SKM-1 (cell line): ENCODE data around the gene TMEM94.
A peak's percentile ranks its signal among the peaks of the same experiment; 100 is the strongest.
"Not testable (repeated sequence)": the region's sequence is repeated elsewhere in the genome, so short reads cannot be mapped to it uniquely, and the experiment has no call there.

ENCODE experiments used
- DNase-seq: peaks from one replicate; lab custom pipeline; 2025; ENCODE audit not compliant: unreplicated experiment; lab: John Stamatoyannopoulos, UW

TMEM94 gene

GRCh38 chr17:75509528-75510258 lies 53.3 kb downstream of the TMEM94 start:
- DNase-seq = no peak

- DNase-seq = no peak
These were observed 54.8 kb downstream of the TMEM94 start for GRCh38 chr17:75511270-75511609.

DNA sequence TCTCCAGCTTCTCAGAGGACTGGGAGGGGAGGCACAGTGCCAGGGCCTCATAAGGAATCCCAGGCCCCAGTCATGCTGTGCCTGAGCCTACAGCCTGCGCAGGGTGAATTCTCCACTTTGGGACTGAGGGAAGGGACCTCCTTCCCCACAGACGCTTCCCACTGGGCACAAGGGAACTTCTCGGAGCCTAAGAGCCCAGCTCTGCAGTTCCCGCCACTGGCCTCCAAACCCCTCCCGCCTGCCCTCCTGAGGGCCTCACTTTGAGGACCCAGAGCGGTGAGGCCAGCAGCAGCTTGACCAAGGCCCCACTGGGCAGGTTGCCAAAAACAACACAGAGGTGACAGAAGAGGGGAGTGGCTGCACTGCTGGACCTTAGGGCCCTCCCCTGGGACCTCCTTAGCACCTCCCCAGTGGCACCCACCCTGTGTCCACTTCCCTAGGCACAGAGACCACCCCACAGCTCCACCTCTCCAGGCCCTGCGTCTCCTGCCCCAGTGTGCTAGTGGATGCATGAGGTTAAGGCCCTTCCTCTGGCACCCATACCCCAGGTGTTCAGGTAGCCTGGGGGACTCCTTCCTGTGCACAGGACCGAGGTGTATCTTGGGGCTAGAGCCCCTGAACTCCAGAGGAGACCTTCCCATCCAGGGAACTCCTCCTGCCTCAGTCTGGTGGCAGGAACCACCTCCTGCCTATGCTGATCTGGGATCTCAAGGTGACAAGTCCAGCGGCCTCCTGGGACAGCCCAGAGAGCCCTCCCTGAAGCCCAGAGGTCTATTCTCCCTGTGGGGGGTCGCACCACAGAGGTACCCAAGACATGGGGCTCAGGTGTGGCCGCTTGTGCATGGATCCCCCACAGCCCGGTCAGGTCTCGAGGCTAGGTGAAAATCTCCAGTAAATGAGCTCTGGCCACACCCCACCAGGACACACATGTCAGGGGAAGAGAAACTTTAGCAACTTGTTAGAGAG lies 55.5 kb downstream of the TMEM94 start:
- DNase-seq = no peak

- DNase-seq = no peak
These were observed 56.6 kb downstream of the TMEM94 start for GRCh38 chr17:75512926-75513640.

DNA sequence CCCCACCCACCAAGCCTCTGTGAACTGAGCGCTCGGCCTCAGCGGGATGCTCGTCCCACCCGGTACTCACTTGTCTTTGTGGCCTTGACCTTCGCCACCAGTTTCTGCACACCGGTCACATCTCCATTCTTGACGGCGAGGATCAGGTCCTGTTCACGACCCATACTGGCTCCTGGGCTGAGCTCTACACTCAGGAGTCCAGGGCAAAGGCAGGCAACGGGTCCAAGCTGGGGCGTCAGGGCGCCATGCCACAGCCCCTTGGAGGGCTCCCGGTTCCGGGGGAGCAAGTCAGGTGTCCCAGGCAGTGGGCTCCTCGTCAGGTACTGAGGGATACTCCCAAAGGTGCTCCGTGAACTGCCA lies 57.2 kb downstream of the TMEM94 start:
- DNase-seq = no peak

- DNase-seq = no peak
These were observed 58.0 kb downstream of the TMEM94 start for GRCh38 chr17:75514299-75514918.

DNA sequence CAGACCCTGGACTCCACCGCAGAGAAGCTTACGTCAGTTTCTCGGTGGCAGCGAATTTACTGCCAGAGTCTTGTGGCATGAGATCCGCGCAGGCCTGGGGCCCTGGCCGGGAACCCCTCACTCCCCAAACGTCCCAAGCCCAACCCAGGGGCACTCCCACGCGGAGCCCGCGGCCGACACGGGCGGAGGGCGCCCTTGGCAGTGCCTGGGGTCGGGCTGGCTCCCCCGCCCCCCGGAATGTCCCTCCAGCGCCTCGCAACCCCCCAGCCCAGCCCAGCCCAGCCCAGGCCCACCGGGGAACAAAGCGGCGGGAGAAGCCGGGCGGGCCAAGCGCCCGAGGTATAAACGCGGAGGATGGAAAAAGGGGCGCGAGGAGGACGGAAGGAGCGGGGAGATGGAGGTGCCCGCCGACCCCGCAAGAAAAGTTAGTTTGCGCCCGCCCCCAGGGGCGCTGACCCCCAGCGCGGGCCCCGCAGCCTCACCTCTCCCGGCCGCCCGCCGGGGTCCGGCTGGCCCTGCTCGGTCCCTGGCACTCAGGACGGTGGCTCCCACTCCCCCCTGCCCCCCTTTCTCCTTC lies 58.6 kb downstream of the TMEM94 start:
- DNase-seq = no peak

DNA sequence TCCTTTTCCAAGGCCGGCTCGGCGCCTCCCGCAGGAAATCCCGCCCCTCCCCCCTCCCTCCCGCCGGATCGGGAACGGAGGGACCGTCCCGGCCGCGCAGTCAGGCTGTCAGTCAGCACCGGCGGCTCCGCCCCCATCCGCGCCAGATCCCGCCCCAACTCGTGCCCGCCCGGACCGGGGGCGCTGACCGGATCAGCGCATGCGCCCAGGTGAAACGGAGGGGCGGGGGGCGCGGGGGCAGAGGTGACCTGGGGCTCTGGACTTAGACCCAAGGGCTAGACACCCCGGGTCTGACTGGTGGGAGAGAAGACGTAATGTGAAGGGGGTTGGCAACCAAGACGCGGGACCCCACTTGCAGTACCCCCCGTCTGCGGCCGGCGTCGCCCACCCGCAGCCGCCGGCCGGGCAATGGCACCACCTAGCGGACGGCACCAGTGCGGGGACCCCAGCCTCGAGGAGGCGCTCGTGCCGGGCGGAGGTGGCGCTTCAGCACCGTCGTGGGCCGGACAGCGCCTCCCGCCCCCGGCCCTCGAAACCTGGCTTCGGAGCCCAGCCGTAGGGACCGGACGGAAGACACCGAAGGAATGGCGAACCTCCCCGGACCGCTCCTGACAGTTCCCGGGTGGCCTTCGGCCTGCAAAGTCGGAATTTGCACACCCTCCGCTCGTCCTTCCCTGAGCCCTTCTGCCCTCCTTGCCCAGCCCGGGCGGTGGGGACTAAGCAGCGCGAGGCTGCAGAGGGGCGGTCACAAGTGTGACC lies 59.2 kb downstream of the TMEM94 start, which contains the start of gene CASKIN2:
Gene CASKIN2, minus strand, starts transcription at position 42 of the 759 bp plus-strand sequence. CDS start 1,733 bp downstream, outside the sequence.
- DNase-seq = peak; percentile 62

DNA sequence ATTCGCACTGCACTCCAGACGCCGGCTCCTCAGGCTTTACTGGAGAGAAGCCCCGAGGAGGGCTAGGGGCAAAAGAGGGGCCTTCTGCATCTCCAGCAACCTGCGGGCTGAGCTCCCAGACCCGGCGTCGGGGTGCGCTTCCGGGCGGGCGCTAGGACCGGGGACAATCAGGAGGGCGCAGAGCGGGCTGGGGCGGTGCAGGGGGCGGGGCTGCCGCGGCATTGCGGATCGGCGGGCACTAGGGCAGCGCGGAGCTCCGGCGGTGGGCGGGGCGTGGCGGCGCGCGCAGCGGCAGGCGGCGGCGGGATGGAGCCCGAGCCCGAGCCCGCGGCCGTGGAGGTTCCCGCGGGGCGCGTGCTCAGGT lies 59.8 kb downstream of the TMEM94 start, which contains the start of gene TSEN54:
Gene TSEN54, plus strand, starts transcription at position 274 of the 364 bp plus-strand sequence. Its CDS starts 33 bp downstream, at position 307.
- DNase-seq = peak; percentile 82

DNA sequence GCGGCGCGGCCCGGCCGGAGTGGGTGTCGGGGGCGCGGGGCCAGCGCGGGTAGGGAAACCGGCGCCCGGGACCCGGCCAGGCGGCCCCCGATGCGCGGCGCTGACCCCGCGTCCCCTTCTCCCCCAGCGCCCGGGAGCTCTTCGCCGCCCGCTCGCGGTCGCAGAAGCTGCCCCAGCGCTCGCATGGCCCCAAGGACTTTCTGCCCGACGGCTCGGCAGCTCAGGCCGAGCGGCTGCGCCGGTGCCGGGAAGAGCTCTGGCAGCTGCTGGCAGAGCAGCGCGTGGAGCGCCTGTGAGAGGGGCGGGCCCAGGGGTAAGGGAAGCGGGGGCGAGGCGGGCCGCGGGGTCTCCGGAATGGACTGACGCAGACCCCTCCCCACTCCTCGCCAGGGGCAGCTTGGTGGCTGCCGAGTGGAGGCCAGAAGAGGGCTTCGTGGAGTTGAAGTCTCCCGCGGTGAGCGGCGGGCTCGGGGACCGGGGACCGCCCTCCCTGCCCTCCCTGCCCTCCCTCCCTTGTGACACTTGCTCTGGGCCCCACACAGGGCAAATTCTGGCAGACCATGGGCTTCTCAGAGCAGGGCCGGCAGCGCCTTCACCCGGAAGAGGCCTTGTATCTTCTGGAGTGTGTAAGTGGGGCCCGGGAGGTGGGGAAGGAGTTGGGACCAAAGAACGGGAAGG lies 60.3 kb downstream of the TMEM94 start:
- no peak for DNase-seq

- no peak for DNase-seq
These were observed 60.9 kb downstream of the TMEM94 start for GRCh38 chr17:75517297-75517865.

DNA sequence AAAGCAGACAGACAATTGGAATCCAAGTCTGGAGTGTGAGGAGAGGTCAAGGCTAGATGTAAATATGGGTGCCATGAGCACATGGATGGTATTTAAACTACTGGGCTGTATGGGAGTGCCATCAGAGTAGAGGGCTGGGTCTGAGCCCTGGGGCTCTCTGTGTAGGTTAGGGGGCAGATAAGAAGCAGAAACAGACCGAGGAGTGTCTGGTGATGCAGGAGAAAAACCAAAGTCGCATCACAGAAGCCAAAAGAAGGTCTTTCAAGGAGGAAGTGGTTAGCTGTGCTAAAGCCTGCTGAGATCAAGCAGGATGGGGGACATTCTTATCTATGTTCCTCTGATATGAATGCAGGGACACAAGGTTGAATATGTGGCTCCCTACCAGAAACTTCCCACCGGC lies 61.8 kb downstream of the TMEM94 start:
- DNase-seq = no peak

- DNase-seq = no peak
These were observed 62.6 kb downstream of the TMEM94 start for GRCh38 chr17:75518983-75519537.

- not testable (repeated sequence) for DNase-seq
These were observed 64.0 kb downstream of the TMEM94 start for GRCh38 chr17:75520413-75520812.

DNA sequence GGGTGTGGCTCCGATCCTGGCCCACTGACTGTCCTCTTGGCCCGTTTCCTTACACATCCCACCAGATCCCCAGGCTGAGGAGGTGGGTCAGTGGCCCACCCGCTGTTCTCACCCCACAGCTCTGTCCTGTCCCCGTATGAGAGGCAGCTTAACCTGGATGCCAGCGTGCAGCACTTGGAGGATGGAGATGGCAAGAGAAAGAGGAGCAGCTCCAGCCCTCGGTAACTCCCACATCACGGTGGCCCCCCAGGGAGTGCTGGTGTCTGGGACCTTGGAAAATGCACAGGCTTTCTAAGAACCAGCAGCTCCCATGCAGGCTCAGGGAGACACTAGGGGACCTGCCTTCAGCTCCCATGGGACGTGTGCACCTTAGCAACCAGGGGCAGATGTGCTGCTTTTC lies 64.9 kb downstream of the TMEM94 start:
- no peak for DNase-seq

DNA sequence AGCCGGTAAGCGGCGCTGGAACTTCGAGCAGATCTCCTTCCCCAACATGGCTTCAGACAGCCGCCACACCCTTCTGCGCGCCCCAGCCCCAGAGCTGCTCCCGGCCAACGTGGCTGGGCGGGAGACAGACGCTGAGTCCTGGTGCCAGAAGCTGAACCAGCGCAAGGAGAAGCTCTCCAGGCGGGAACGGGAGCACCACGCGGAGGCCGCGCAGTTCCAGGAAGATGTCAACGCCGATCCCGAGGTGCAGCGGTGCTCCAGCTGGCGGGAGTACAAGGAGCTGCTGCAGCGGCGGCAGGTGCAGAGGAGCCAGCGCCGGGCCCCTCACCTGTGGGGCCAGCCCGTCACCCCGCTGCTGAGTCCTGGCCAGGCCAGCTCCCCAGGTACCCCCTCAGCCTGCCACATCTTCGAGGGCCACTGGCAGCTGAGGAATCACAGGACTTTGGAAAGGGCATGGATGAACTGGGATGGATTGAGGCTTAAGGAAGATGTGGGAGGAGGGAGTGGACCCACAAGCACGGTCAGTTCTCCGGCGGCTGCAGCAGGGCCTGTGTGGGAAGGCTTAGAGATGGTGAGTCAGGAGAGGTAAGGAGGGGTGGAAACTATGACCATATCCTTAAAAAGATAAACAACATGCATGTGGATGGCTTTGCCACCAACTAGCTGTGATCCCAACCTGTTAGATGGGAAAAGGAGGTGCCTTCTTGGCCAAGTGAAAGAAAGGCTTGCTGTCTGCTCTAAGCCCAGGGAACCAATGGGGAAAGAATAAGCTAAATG lies 65.7 kb downstream of the TMEM94 start:
- no peak for DNase-seq

DNA sequence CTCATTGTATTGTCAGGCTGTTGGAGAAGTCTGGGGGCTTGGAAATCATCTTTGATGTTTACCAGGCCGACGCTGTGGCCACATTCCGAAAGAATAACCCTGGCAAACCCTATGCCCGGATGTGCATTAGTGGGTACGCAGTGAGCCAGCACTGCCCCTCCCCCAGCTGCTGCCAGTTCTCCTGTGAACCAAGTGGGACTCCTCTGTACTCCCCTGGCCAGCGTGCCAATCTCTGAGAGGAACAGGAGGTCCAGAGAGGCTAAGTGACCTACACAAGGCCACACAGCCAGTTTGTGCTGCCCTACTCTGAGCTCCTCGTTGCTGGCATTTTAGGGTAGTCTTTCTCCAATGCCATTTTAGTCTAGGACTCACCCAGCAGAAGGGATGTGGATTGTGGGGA lies 67.2 kb downstream of the TMEM94 start:
- DNase-seq = no peak
